Naive thymus-derived CD4-positive, alpha-beta T cell (primary cell): Measurements from ENCODE around the gene SLC35E2B. TPM values are rescaled to one million over a fixed set of nuclear protein-coding genes. Genes with fewer than 3 reads are reported as not detected.
"Not testable (repeated sequence)": the region's sequence is repeated elsewhere in the genome, so short reads cannot be mapped to it uniquely, and the experiment has no call there.

Source experiments
- ATAC-seq: fragments of 150-1000 bp; cut with Tn5 transposase; 2 replicates; pipeline ENCODE4 v1.10.0; 2021; ENCODE audit warnings: mild to moderate bottlenecking, moderate library complexity
- CTCF ChIA-PET: fragments of 350-600 bp; sonication (Branson Sonifier 250); formaldehyde crosslinking; loops from one replicate; lab custom pipeline; 2021; ENCODE audit warnings: antibody characterized with exemption; lab: Charles Lee
- POLR2A ChIA-PET: fragments of 350-600 bp; sonication (Branson Sonifier 250); formaldehyde crosslinking; loops from one replicate; lab custom pipeline; 2021; ENCODE audit warnings: antibody characterized with exemption, inconsistent platforms; lab: Charles Lee
- DNase-seq, 9 donors: peaks; one replicate each; pipeline versions ENCODE4 v3.0.0 to v3.0.0-alpha.2; 2020 to 2022; ENCODE audit warnings: mixed read lengths in 1 of 9
- H3K27ac ChIP-seq: one replicate; pipeline ENCODE4 v1.7.0; 2013; ENCODE audit warnings: mild to moderate bottlenecking, low read depth, low read length, moderate library complexity
- H3K27me3 ChIP-seq, 2 donors: one replicate each; pipeline ENCODE4 v1.7.0; 2013; ENCODE audit warnings: low read length in 2 of 2, mild to moderate bottlenecking in 2 of 2, moderate library complexity in 2 of 2; ENCODE audit not compliant: control insufficient read depth in 2 of 2, insufficient read depth in 2 of 2
- H3K36me3 ChIP-seq, 3 experiments: 1 replicate in 2 of 3; 2 replicates in 1 of 3; pipeline ENCODE4 v1.7.0; 2013; ENCODE audit warnings: low read length in 3 of 3, mild to moderate bottlenecking in 3 of 3, moderate library complexity in 1 of 3; ENCODE audit not compliant: insufficient read depth in 3 of 3, control insufficient read depth in 2 of 3
- H3K4me1 ChIP-seq, 2 donors: one replicate each; pipeline ENCODE4 v1.7.0; 2013; ENCODE audit warnings: low read length in 2 of 2, mild to moderate bottlenecking in 2 of 2, moderate library complexity in 1 of 2; ENCODE audit not compliant: control insufficient read depth in 2 of 2, insufficient read depth in 2 of 2
- H3K4me3 ChIP-seq: 2 replicates; pipeline ENCODE4 v1.7.0; 2013; ENCODE audit warnings: mild to moderate bottlenecking, low read length
- H3K9me3 ChIP-seq, 3 experiments: 1 replicate in 2 of 3; 2 replicates in 1 of 3; pipeline ENCODE4 v1.7.0; 2013; ENCODE audit warnings: low read length in 3 of 3; ENCODE audit not compliant: control insufficient read depth in 2 of 3
- H3K27ac Mint-ChIP-seq, 9 donors: one replicate each; pipeline ENCODE4 v1.8.0; 2020 to 2022; ENCODE audit warnings: mixed read lengths in 9 of 9, mild to moderate bottlenecking in 8 of 9, moderate library complexity in 5 of 9, inconsistent platforms in 2 of 9
- H3K27me3 Mint-ChIP-seq, 5 donors: one replicate each; pipeline ENCODE4 v1.8.0; 2021 to 2022; ENCODE audit warnings: mixed read lengths in 5 of 5, mild to moderate bottlenecking in 1 of 5
- H3K36me3 Mint-ChIP-seq, 5 donors: one replicate each; pipeline ENCODE4 v1.8.0; 2020 to 2022; ENCODE audit warnings: mixed read lengths in 5 of 5, mild to moderate bottlenecking in 3 of 5, inconsistent platforms in 1 of 5
- H3K4me1 Mint-ChIP-seq, 7 donors: one replicate each; pipeline ENCODE4 v1.8.0; 2020 to 2022; ENCODE audit warnings: mixed read lengths in 7 of 7, mild to moderate bottlenecking in 3 of 7, inconsistent platforms in 1 of 7
- H3K4me3 Mint-ChIP-seq, 10 donors: one replicate each; pipeline ENCODE4 v1.8.0; 2020 to 2022; ENCODE audit warnings: mild to moderate bottlenecking in 10 of 10, mixed read lengths in 10 of 10, moderate library complexity in 6 of 10, inconsistent platforms in 2 of 10
- H3K9me3 Mint-ChIP-seq, 11 donors: one replicate each; pipeline ENCODE4 v1.8.0; 2020 to 2022; ENCODE audit warnings: mixed read lengths in 11 of 11, mild to moderate bottlenecking in 4 of 11, inconsistent platforms in 1 of 11, moderate library complexity in 1 of 11
- intact Hi-C, 2 donors: fragments of 100-400 bp; cut with micrococcal nuclease; formaldehyde crosslinking; loops; one replicate each; pipeline ENCODE4 v1.15.1; 2023
- polyA plus RNA-seq, 2 donors: library from polyadenylated mRNA; unstranded; fragments of 300-500 nt; fragmentation: Illumina TruSeq; gene quantifications; one replicate each; pipeline ENCODE4 v1.2.3, GENCODE V29; 2021
- total RNA-seq, 6 experiments: library from RNA in 5 of 6; stranded (reverse) in 5 of 6; gene quantifications; 1 replicate in 5 of 6; 2 replicates in 1 of 6; pipeline ENCODE4 v1.2.3 and lab custom pipeline; 2021 to 2026

The SLC35E2B gene
- total and polyA plus RNA-seq, 7 experiments from 2014 or later: 45.4 to 138 (median 72.1) TPM

DNA sequence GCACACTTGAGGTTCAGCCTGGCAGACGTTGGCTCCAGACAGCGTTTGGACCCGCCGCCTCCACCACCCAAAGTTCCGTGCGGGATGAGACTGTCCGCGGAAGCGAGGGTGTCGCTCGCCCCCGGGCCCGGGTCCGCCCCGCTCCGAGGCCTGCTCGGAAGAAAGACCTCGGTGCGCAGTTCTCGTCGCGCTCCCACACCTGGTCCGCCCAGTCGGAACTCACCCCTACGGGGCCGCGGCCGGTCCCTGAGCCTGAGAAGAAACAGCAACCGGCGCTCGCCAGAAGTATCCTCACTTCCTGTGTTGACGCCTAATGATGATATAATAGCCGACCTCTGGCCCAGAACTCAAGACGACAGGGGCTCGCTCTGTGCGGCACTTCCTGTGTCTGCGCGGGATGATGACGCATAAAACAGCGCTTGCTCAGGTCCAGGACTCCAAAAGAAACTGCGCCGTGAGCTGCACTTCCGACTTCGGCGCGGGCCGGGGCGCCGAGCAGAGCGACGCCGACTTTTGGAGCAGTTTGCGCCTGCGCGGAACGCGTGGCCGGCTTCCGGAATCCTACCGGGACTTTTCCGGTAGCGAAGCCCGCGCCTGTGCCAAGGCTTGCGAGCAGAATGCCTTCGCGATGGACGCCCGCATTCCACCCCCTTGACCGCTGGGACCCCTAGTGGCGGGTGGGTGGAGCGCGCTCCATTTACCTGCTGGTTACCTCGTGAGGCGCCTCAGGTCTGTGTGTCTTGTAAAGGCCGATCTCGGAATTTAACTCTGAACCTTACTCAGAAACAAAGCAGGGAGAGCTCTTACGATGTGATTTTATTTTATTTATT, 31.7 kb upstream of the SLC35E2B start, which contains the start of gene CDK11A:
TSS of gene CDK11A (minus strand) at position 323 of the 830 bp plus-strand sequence. CDS start 1,539 bp downstream, outside the sequence.
- Histone ChIP-seq H3K27ac (peak within 1 kb of the TSS; percentile 90), H3K4me3 (peak within 1 kb of the TSS; percentile 68), H3K36me3 (peaks cover 1 to 25% (median 16%) of the 10 kb centered on the region in 3 experiments)
- peak; percentile 97 for ATAC-seq
- H3K27ac Mint-ChIP-seq: peak within 1 kb of the TSS; percentile 94 to 99 (median 97)
- H3K27me3 Mint-ChIP-seq, H3K4me1 ChIP-seq, H3K9me3 ChIP-seq, H3K9me3 Mint-ChIP-seq, CTCF ChIA-PET, H3K27me3 ChIP-seq: not testable (repeated sequence)
- H3K36me3 Mint-ChIP-seq: peaks cover 0 to 13% (median 10%) of the 10 kb centered on the region in 5 donors
- peaks cover 0 to 27% (median 20%) of the 10 kb centered on the region in 7 donors for H3K4me1 Mint-ChIP-seq
- intact Hi-C loops: loop anchor here in 1 of 2 donors (2.0 to 5.0 kb wide), 4 partner anchors 31 to 185 kb away; partner anchors contain the start of genes CDK11B, NADK and SLC35E2B
- POLR2A ChIA-PET: interaction anchor here (0.7 to 1.3 kb wide), 5 partner anchors 31 to 577 kb away, joined by 3 to 5 read pairs (median 4); partner anchors contain the start of gene SLC35E2B
- peak within 1 kb of the TSS; percentile 90 to 98 (median 94) for H3K4me3 Mint-ChIP-seq
- DNase-seq: peak; percentile 89 to 100 (median 98)

DNA sequence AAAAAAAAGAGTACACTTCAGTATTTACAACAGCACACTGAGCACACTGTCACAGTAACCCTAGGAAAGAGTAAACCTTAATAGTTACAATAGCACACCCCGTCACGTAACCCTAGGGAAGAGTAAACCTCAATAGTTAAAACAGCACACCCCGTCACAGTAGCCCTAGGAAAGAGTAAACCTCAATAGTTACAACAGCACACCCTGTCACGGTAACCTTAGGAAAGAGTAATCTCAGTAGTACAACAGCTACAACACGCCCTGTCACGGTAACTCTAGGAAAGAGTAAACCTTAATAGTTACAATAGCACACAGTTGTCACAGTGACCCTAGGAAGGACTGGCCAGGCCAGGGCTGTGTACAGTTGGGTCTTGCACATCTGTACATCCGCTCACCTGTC, 28.6 kb upstream of the SLC35E2B start:
- H3K36me3 ChIP-seq: peaks cover 8 to 47% (median 19%) of the 10 kb centered on the region in 3 experiments
- H3K9me3 Mint-ChIP-seq: no peaks in the 10 kb centered on the region
- ATAC-seq (no peak), DNase-seq (no peak)
- no peak overlapping the region for H3K4me3 ChIP-seq
- POLR2A ChIA-PET: no interaction called here
- H3K4me3 Mint-ChIP-seq: peak overlapping the region in 2 of 10 donors; percentile 4 to 43
- intact Hi-C loops: loop anchor here in 1 of 2 donors (5.0 kb wide), 1 partner anchor 64 kb away; the partner anchor contains the start of gene CDK11B
- no peaks in the 10 kb centered on the region for H3K9me3 ChIP-seq
- no peaks in the 10 kb centered on the region for H3K4me1 ChIP-seq
- peak overlapping the region in 5 of 9 donors; percentile 28 to 67 (median 51) for H3K27ac Mint-ChIP-seq
- peaks cover 0 to 4% (median 0%) of the 10 kb centered on the region in 5 donors for H3K27me3 Mint-ChIP-seq
- no peak overlapping the region for H3K27ac ChIP-seq
- H3K4me1 Mint-ChIP-seq: peaks cover under 1 to 18% (median 12%) of the 10 kb centered on the region in 7 donors
- CTCF ChIA-PET: no interaction called here
- peaks cover 2 to 22% (median 17%) of the 10 kb centered on the region in 5 donors for H3K36me3 Mint-ChIP-seq
- H3K27me3 ChIP-seq: no peaks in the 10 kb centered on the region

DNA sequence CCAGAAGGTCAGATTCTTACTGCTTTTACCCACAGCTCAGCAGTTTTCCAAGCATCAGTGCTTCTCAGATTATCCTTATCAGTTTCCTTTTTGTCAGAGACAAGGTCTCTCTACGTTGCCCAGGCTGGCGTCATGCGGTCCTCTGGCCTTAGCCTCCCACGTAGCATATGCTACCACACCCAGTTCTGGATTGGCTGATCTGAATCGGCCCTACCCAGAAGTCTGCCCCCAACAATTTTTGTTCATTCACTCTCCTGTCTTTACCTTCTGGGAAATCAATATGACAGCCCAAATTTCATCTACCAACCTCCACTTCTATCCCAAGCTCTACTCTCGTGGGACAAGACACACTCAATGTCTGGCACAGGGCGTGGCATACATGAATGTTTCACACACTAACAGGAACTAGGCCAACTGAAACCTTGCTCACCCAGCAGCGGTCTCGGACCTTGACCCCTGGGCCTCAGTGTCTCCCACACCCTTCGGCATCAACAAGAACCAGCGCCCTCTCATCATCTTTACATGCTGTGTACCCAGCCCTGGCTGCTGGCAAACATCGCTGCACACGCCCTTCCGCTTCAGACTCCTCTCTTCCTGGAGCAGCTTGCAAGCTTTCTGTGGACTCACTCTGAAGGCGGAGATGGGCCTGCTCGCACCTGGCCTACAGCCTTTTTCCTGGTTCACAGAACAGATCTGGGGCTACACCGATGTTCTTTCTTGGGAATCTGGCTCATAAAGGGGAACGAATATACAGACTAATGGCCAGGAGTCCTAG, 22.7 kb upstream of the SLC35E2B start:
- peaks cover 8 to 38% (median 8%) of the 10 kb centered on the region in 3 experiments for H3K36me3 ChIP-seq
- CTCF ChIA-PET, H3K9me3 Mint-ChIP-seq, H3K9me3 ChIP-seq, DNase-seq, H3K4me1 ChIP-seq, H3K4me3 ChIP-seq, ATAC-seq, intact Hi-C loops, H3K4me3 Mint-ChIP-seq, H3K27ac Mint-ChIP-seq, H3K27me3 Mint-ChIP-seq, H3K27me3 ChIP-seq, H3K4me1 Mint-ChIP-seq, H3K27ac ChIP-seq, POLR2A ChIA-PET: not testable (repeated sequence)
- H3K36me3 Mint-ChIP-seq: peaks cover 10 to 24% (median 13%) of the 10 kb centered on the region in 5 donors

DNA sequence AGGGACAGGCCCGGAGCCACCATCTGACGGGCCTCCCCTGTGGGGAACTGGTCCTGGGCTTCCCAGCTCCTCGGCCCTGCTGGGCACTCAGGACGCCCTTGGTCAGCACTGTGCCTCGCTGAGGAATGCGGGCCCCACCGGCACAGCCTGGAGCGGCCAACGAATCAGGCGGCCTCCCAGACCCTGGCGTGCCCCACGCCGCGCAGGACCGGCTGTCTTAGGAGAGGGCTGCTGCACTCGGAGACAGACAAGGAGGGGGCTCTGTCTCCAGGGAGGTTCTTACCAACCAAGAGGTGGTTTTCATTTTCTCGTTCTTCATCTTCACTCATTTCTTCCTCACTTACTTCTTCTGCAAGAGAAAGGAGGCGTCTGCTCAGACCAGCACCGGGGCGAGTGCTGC, 15.3 kb upstream of the SLC35E2B start:
- CTCF ChIA-PET, H3K4me3 Mint-ChIP-seq, ATAC-seq, H3K36me3 Mint-ChIP-seq, H3K4me3 ChIP-seq, POLR2A ChIA-PET, H3K27me3 ChIP-seq, H3K27ac Mint-ChIP-seq, H3K27ac ChIP-seq, intact Hi-C loops, DNase-seq, H3K9me3 Mint-ChIP-seq, H3K4me1 Mint-ChIP-seq, H3K4me1 ChIP-seq, H3K27me3 Mint-ChIP-seq, H3K9me3 ChIP-seq: not testable (repeated sequence)
- peaks cover 0 to 23% (median 0%) of the 10 kb centered on the region in 3 experiments for H3K36me3 ChIP-seq

DNA sequence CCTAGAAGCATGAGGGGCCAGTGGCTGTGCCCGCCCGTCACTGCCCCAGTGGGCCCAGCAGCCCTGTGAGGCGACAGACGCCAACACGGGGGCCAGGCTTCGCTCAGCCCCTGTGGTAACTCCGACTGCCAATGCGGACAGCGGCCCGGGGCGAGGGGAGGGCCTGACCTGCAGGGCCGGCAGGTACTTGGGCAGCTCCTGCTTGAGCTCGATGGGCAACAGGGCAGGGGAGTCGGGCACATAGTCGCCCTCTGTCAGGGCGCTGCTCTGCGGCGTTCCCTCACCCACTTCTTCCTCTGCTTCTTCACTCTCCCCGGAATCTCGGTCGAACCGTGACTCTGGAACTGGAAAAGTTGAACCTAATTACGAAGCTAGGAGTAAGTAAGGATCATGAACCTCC, 14.6 kb upstream of the SLC35E2B start:
- DNase-seq, intact Hi-C loops, CTCF ChIA-PET, H3K27ac ChIP-seq, H3K9me3 Mint-ChIP-seq, H3K36me3 Mint-ChIP-seq, H3K27ac Mint-ChIP-seq, H3K4me3 Mint-ChIP-seq, H3K4me1 Mint-ChIP-seq, POLR2A ChIA-PET, H3K4me3 ChIP-seq, ATAC-seq, H3K27me3 ChIP-seq, H3K9me3 ChIP-seq, H3K27me3 Mint-ChIP-seq, H3K4me1 ChIP-seq: not testable (repeated sequence)
- peaks cover 0 to 23% (median 0%) of the 10 kb centered on the region in 3 experiments for H3K36me3 ChIP-seq

DNA sequence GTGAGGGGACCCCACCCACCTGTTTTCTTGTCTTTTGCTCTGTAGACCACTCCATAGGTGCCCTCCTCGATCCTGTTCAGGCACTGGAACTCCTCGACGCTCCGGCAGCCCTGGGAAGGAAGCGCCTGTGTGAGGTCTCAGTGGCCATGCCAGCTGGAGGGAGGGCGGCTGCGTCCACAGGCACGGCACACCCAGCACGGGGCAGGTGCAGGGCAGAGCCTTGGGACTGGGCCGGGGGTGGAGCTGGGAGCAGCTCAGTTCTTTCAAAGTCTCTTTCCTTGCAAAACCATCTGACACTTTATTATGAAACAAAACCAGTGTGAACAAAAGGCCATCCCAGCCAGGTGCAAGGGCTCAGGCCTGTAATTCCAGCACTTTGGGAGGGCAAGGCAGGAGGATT, 13.0 kb upstream of the SLC35E2B start:
- H3K36me3 Mint-ChIP-seq, H3K27ac Mint-ChIP-seq, H3K27me3 ChIP-seq, H3K4me1 ChIP-seq, H3K4me3 ChIP-seq, ATAC-seq, POLR2A ChIA-PET, intact Hi-C loops, H3K4me3 Mint-ChIP-seq, DNase-seq, H3K27ac ChIP-seq, H3K9me3 ChIP-seq, H3K9me3 Mint-ChIP-seq, H3K27me3 Mint-ChIP-seq, H3K4me1 Mint-ChIP-seq: not testable (repeated sequence)
- CTCF ChIA-PET: interaction anchor here (0.7 kb wide), 1 partner anchor 487 kb away, joined by 6 read pairs; no protein-coding TSS in a partner anchor
- H3K36me3 ChIP-seq: peaks cover 0 to 23% (median 0%) of the 10 kb centered on the region in 3 experiments
